Skeletal muscle tissue (tissue), 4 donors: Measurements from ENCODE around the gene SEMA7A. TPM values are rescaled to one million over a fixed set of nuclear protein-coding genes. Genes with fewer than 3 reads are reported as not detected.

Experiments
- H3K27ac ChIP-seq: one replicate; pipeline ENCODE4 v1.7.0; 2013; ENCODE audit warnings: mild to moderate bottlenecking, low read depth, low read length, inconsistent platforms
- H3K27me3 ChIP-seq, 3 donors: one replicate each; pipeline ENCODE4 v1.7.0; 2013; ENCODE audit warnings: low read length in 3 of 3; ENCODE audit not compliant: control insufficient read depth in 3 of 3, insufficient read depth in 3 of 3
- H3K36me3 ChIP-seq, 3 donors: one replicate each; pipeline ENCODE4 v1.7.0; 2013; ENCODE audit warnings: low read length in 3 of 3; ENCODE audit not compliant: control insufficient read depth in 3 of 3, insufficient read depth in 3 of 3
- H3K4me1 ChIP-seq, 3 donors: one replicate each; pipeline ENCODE4 v1.7.0; 2013; ENCODE audit warnings: low read length in 3 of 3, mild to moderate bottlenecking in 3 of 3; ENCODE audit not compliant: control insufficient read depth in 3 of 3, insufficient read depth in 3 of 3
- H3K4me3 ChIP-seq, 3 donors: one replicate each; pipeline ENCODE4 v1.7.0; 2013; ENCODE audit warnings: low read length in 3 of 3
- H3K9ac ChIP-seq, 3 donors: one replicate each; pipeline ENCODE4 v1.7.0; 2013; ENCODE audit warnings: low read length in 3 of 3, mild to moderate bottlenecking in 3 of 3, moderate library complexity in 2 of 3, low read depth in 1 of 3
- H3K9me3 ChIP-seq, 3 donors: one replicate each; pipeline ENCODE4 v1.7.0; 2013; ENCODE audit warnings: low read length in 3 of 3; ENCODE audit not compliant: control insufficient read depth in 3 of 3
- total RNA-seq: library from RNA; depleted of rRNA; stranded (reverse); fragments of >200 nt; gene quantifications from one replicate; pipeline ENCODE4 v1.2.3, GENCODE V29; 2014
- donor health status: Osteomylitis.

SEMA7A gene
- total RNA-seq, 1 donor from 2014 or later: 5.2 TPM

DNA sequence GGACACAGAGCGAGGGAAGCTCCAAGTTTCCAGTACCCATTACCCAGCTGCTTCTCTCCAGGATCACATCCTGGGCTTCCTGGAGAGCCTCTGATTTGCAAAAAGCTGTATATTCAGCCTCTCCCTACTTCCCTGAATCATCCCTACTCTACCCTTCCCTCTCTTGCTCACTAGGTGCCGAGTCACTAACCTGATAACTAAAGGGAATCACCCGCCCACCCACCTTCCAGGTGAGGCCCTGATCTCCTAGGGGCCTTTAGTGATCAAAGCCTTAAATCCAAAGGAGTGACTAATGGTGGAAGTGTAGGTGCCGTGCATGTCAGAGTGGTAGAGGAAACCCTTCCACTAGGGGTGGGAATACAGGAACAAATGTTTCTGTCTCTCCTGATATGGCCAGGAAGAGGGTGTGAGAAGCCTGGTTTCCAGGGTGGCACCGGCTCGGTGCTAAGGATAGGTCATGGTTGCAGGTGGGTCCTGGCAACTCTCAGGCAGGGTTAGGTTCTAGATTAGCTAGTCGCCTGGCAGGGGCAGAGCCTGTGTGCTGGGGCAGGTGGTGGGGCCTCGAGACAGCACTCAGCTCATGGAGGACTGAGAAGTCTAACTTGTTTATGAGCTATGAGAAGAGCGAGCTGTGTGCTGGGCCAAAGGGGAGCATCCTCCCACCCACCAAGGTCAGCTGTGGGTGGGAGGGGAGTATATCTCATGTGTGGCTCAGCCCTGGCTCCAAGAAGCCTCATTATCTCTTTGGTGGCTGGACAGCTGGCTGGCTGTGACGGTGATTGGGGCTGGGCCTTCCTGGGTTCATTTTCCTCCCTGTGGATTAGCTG is 10.1 kb downstream of the SEMA7A start:
- peaks cover 10 to 32% (median 30%) of the 10 kb centered on the region in 3 donors for H3K4me1 ChIP-seq

GRCh38 chr15:74422652-74423430 is 10.9 kb downstream of the SEMA7A start:
- Histone ChIP-seq H3K4me3 (no peak overlapping the region), H3K27me3 (peaks cover 0 to 4% (median 0%) of the 10 kb centered on the region in 3 donors), H3K9me3 (no peaks in the 10 kb centered on the region), H3K4me1 (peaks cover 10 to 32% (median 30%) of the 10 kb centered on the region in 3 donors), H3K9ac (no peak overlapping the region), H3K36me3 (no peaks in the 10 kb centered on the region), H3K27ac (no peak overlapping the region)

More for the DNA sequence above, 10.1 kb downstream of the SEMA7A start:
- Histone ChIP-seq H3K27me3 (peaks cover 0 to 6% (median 0%) of the 10 kb centered on the region in 3 donors), H3K36me3 (no peaks in the 10 kb centered on the region), H3K9me3 (no peaks in the 10 kb centered on the region), H3K4me3 (no peak overlapping the region), H3K27ac (no peak overlapping the region), H3K9ac (peak overlapping the region in 1 of 3 donors; percentile 16)

GRCh38 chr15:74422265-74422651 is 11.5 kb downstream of the SEMA7A start:
- H3K9ac ChIP-seq: no peak overlapping the region
- peaks cover 10 to 34% (median 32%) of the 10 kb centered on the region in 3 donors for H3K4me1 ChIP-seq

DNA sequence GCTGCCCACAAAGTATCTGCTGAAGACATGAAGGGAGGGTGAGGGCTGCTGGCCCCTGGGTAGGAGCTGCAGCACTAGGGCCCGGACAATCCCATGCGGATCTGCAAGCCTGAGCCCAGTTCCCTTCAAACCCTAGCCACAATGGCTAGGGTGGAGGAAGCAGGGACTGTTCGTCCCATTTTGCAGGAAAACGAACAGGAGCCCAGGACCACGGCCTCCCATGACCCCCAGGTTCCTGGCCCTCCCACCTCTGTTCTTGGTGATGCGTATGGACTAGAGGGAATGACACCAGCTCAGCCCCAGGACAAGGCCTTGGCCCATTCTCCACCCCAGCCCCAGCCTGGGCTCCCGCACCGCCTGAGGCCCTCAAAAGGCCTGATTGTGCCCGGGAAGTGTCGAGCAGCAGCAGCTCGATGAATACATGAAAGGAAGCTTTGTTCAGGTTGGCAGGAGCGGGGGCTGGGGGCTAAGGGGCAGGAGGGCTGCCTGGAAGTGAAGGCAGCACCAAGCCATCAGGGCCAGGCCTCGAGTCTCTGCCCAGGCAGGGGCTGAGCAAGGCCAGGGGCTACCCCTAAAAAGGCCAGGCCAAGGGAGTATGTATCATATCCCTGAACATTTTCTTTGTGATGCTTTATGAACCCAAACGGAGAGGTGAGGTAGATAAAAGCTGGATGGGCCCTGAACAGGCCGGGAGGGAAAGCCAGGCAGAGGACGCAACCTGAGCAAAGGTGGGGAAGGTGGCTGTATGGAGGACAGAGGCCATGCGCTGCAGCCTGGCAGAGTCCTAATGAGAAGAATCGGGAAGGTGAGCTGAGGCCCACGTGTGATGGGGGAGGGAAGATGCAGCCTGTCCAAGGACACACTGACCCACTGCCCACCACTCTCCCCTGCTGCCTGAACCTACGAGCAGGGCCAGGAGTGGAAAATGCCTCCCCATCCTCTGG is 12.2 kb downstream of the SEMA7A start:
- Histone ChIP-seq H3K27ac (no peak overlapping the region), H3K9ac (peak overlapping the region in 1 of 3 donors; percentile 19), H3K4me1 (peaks cover 10 to 37% (median 32%) of the 10 kb centered on the region in 3 donors), H3K9me3 (no peaks in the 10 kb centered on the region), H3K36me3 (peaks cover 0 to 4% (median 0%) of the 10 kb centered on the region in 3 donors), H3K4me3 (no peak overlapping the region), H3K27me3 (no peaks in the 10 kb centered on the region)

More at GRCh38 chr15:74422265-74422651, 11.5 kb downstream of the SEMA7A start:
- Histone ChIP-seq H3K36me3 (peaks cover 0 to 4% (median 0%) of the 10 kb centered on the region in 3 donors), H3K27ac (no peak overlapping the region), H3K9me3 (no peaks in the 10 kb centered on the region), H3K4me3 (no peak overlapping the region), H3K27me3 (no peaks in the 10 kb centered on the region)

- no peak overlapping the region for H3K27ac ChIP-seq
- peak overlapping the region in 1 of 3 donors; percentile 33 for H3K9ac ChIP-seq
- no peaks in the 10 kb centered on the region for H3K27me3 ChIP-seq
- no peaks in the 10 kb centered on the region for H3K9me3 ChIP-seq
- H3K4me1 ChIP-seq: peaks cover 10 to 37% (median 32%) of the 10 kb centered on the region in 3 donors
- peaks cover 0 to 10% (median 0%) of the 10 kb centered on the region in 3 donors for H3K36me3 ChIP-seq
- H3K4me3 ChIP-seq: no peak overlapping the region
Observed at GRCh38 chr15:74420193-74420905, 13.4 kb downstream of the SEMA7A start.

DNA sequence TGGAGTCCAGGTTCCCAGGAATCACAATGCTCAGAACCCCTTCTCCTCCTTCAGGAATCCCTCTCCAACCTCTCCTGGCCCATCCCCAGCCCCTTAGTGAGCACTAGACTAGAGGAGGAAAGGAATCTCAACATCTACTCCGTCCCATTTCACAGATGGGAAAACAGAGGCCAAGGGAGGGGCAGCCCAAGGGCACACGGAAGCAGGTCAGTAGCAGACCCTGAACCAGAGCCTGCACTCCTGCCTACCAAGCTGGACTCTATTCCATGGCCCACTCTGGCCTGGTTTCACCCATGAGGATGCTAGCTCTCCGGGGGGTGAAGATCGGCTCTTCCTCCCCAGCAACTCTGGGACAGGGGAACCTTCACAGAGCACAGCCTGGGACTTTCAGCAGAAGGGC is 14.3 kb downstream of the SEMA7A start:
- Histone ChIP-seq H3K9ac (no peak overlapping the region), H3K4me1 (peaks cover 10 to 37% (median 32%) of the 10 kb centered on the region in 3 donors), H3K9me3 (no peaks in the 10 kb centered on the region), H3K36me3 (peaks cover 0 to 10% (median 0%) of the 10 kb centered on the region in 3 donors), H3K4me3 (no peak overlapping the region), H3K27ac (no peak overlapping the region), H3K27me3 (no peaks in the 10 kb centered on the region)

GRCh38 chr15:74418575-74419338 is 15.0 kb downstream of the SEMA7A start:
- Histone ChIP-seq H3K9me3 (no peaks in the 10 kb centered on the region), H3K9ac (no peak overlapping the region), H3K27me3 (no peaks in the 10 kb centered on the region), H3K4me1 (peaks cover 10 to 37% (median 32%) of the 10 kb centered on the region in 3 donors), H3K36me3 (peaks cover 0 to 10% (median 0%) of the 10 kb centered on the region in 3 donors), H3K27ac (no peak overlapping the region), H3K4me3 (no peak overlapping the region)

GRCh38 chr15:74417670-74418069 is 16.1 kb downstream of the SEMA7A start:
- no peak overlapping the region for H3K27ac ChIP-seq
- H3K27me3 ChIP-seq: no peaks in the 10 kb centered on the region
- H3K4me3 ChIP-seq: no peak overlapping the region
- peaks cover 0 to 10% (median 0%) of the 10 kb centered on the region in 3 donors for H3K36me3 ChIP-seq
- no peak overlapping the region for H3K9ac ChIP-seq
- H3K4me1 ChIP-seq: peaks cover 10 to 31% (median 27%) of the 10 kb centered on the region in 3 donors
- H3K9me3 ChIP-seq: no peaks in the 10 kb centered on the region
